Thyroid gland (tissue), 4 donors: ENCODE results near the gene KIRREL3.

Source experiments
- POLR2A ChIP-seq, 2 donors: fragments of 450-650 bp; IDR thresholded peaks; one replicate each; pipeline ENCODE4 v1.6.1; 2017; ENCODE audit warnings: antibody characterized with exemption in 2 of 2, mild to moderate bottlenecking in 2 of 2, moderate library complexity in 1 of 2
- TF ChIP-seq, protein P1 (sequence below), 6 experiments: fragments of 200-600 bp in 3 of 6; fragments of 450-650 bp in 3 of 6; sonication (generic) in 3 of 6; IDR thresholded peaks; one replicate each; pipeline ENCODE4 v1.5.1; 2016 to 2019; ENCODE audit warnings: antibody characterized with exemption in 6 of 6, mild to moderate bottlenecking in 2 of 6, inconsistent platforms in 1 of 6, moderate library complexity in 1 of 6

DNA sequence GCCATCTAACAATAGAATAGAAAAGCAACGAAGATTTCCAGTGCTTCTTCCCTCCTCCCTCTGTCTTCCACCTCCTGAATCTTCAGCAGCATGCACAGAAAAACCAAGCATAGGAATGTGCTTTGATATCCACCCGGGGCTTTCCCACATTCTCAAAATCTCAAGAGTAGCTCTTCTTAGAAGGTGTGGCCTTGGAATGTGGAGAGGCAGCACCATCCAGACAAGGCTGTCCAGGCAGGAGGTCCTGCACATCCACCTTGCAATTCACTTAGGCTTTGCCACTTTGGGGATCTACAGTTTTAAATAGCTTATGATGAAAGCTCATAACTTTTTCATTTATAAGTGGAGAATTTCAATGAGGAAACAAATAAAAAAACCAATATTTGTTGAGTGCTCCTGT, 72.9 kb downstream of the KIRREL3 start:
- no peak for TF ChIP-seq POLR2A (IDR thresholded peaks at IDR 0.05)
- TF ChIP-seq, protein P1, sequence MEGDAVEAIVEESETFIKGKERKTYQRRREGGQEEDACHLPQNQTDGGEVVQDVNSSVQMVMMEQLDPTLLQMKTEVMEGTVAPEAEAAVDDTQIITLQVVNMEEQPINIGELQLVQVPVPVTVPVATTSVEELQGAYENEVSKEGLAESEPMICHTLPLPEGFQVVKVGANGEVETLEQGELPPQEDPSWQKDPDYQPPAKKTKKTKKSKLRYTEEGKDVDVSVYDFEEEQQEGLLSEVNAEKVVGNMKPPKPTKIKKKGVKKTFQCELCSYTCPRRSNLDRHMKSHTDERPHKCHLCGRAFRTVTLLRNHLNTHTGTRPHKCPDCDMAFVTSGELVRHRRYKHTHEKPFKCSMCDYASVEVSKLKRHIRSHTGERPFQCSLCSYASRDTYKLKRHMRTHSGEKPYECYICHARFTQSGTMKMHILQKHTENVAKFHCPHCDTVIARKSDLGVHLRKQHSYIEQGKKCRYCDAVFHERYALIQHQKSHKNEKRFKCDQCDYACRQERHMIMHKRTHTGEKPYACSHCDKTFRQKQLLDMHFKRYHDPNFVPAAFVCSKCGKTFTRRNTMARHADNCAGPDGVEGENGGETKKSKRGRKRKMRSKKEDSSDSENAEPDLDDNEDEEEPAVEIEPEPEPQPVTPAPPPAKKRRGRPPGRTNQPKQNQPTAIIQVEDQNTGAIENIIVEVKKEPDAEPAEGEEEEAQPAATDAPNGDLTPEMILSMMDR (IDR thresholded peaks at IDR 0.05), result no peak
